ENCODE data around the gene BAX. TPM values are rescaled to one million over a fixed set of nuclear protein-coding genes. Genes with fewer than 3 reads are reported as not detected.
A peak's percentile ranks its signal among the peaks of the same experiment; 100 is the strongest.

Gene BAX
- total and polyA plus RNA-seq, 2 of the 13 experiments (the other 11 are each of a cell fraction or from before 2014, with no cell fraction given), result 139 to 176 TPM

DNA sequence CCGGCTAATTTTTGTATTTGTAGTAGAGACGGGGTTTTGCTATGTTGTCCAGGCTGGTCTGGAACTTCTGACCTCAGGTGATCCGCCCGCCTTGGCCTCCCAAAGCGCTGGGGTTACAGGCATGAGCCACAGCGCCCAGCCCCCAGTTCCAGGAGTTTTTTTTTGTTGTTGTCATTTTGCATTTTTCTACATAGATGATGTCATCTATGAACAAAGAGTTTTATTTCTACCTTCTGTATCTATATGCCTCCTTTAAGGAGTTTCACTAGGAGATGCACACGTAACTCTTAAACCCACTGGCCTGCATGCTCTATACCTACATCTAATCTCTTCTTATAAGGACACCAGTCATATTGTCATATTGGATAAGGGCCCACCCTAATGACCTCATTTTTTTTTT, 16.4 kb upstream of the BAX start:
- no peak overlapping the region for H3K9ac ChIP-seq (ENCODE audit: insufficient read depth, low read depth, low read length)
- CTCF ChIA-PET (ENCODE audit: low intra/inter-chr PET ratio, low total read pairs), result no interaction called here
- FAIRE-seq (no peak), DNase-seq (ENCODE audit: low spot score) (no peak), ATAC-seq (no peak)
- no peak overlapping the region for H3K27ac ChIP-seq (ENCODE audit: extremely low read length, insufficient read depth, low read length)
- in situ Hi-C loops (cut with HindIII; ENCODE audit: extremely low pct_ligation_motif_present, low pct_unique_long_range_greater_than_20kb) (no loop called here), intact Hi-C loops (cut with micrococcal nuclease; ENCODE audit: unreplicated experiment) (no loop called here)
- POLR2A ChIA-PET, result no interaction called here
- BruUV-seq (replicated peaks), result no TSS peak
- no peaks in the 10 kb centered on the region for H4K20me1 ChIP-seq (ENCODE audit: insufficient read depth, low read length)
- peaks cover 25% of the 10 kb centered on the region for H3K4me1 ChIP-seq (ENCODE audit: insufficient read depth, low read length)
- H3K9me3 ChIP-seq (ENCODE audit: low read length), result peaks cover 5% of the 10 kb centered on the region; the same call in 1 of the 2 replicates
- H3K27me3 ChIP-seq (ENCODE audit: control insufficient read depth in 1 of 2, insufficient read depth in 2 of 2, low read length in 2 of 2), result no peaks in the 10 kb centered on the region; a peak in 1 of 5 replicates
- H3K36me3 ChIP-seq (replicated peaks in 1 of 2; ENCODE audit: control insufficient read depth in 1 of 2, insufficient read depth in 2 of 2, low read length in 2 of 2), result no peaks in the 10 kb centered on the region
- no peak overlapping the region for H3K4me2 ChIP-seq (ENCODE audit: low read depth, low read length)
- H3K4me3 ChIP-seq (replicated peaks in 1 of 3; ENCODE audit: insufficient read depth in 1 of 3, low read depth in 2 of 3, low read length in 3 of 3), result no peak overlapping the region
- peak; percentile 90 for TF ChIP-seq ATF7 (IDR thresholded peaks at IDR 0.05)
- TF ChIP-seq ATF7 (CRISPR knock-in tag; IDR thresholded peaks at IDR 0.05), result no peak
- no peak for TF ChIP-seq PPARG (CRISPR knock-in tag; conservative IDR thresholded peaks at IDR 0.05)
- 90% methylated on average over 7 of the region's 7 CpGs for WGBS (ENCODE audit: low lambda C conversion rate)
- H2AFZ ChIP-seq (ENCODE audit: low read length), result no peak overlapping the region
- no peaks in the 10 kb centered on the region for H3K79me2 ChIP-seq (ENCODE audit: insufficient read depth, low read length)

DNA sequence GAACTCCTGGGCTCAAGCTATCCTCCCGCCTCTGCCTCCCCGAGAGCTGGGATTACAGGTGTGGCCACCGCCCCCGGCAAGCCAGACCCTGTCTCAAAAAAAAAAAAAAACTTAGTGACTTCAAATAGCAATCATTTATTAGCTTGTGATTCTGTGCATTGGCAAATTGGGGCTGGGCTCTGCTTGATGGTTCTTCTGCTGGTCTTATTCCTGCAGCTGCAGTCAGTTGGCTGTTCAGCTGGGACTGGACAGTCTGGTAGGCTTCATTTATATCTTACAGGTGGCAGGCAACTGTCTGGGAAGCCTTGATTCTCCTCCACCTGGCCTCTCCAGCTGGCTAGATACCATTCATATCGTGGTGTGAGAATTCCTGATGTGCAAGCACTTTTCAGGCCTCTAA, 13.8 kb upstream of the BAX start:
- FAIRE-seq (no peak), ATAC-seq (no peak), DNase-seq (ENCODE audit: low spot score) (no peak)
- H3K9me3 ChIP-seq (ENCODE audit: low read length), result peaks cover 5% of the 10 kb centered on the region; the same call in 1 of the 2 replicates
- no peak overlapping the region for H3K4me3 ChIP-seq (replicated peaks in 1 of 3; ENCODE audit: insufficient read depth in 1 of 3, low read depth in 2 of 3, low read length in 3 of 3)
- H3K79me2 ChIP-seq (ENCODE audit: insufficient read depth, low read length), result no peaks in the 10 kb centered on the region
- 89% methylated on average over 5 of the region's 5 CpGs for WGBS (ENCODE audit: low lambda C conversion rate)
- in situ Hi-C loops (cut with HindIII; ENCODE audit: extremely low pct_ligation_motif_present, low pct_unique_long_range_greater_than_20kb), result no loop called here
- no peak overlapping the region for H3K27ac ChIP-seq (ENCODE audit: extremely low read length, insufficient read depth, low read length)
- ChIA-PET CTCF (ENCODE audit: low intra/inter-chr PET ratio, low total read pairs) (no interaction called here), POLR2A (no interaction called here)
- H3K4me1 ChIP-seq (ENCODE audit: insufficient read depth, low read length), result peaks cover 12% of the 10 kb centered on the region
- intact Hi-C loops (cut with micrococcal nuclease; ENCODE audit: unreplicated experiment), result no loop called here
- no peaks in the 10 kb centered on the region for H4K20me1 ChIP-seq (ENCODE audit: insufficient read depth, low read length)
- H3K27me3 ChIP-seq (ENCODE audit: control insufficient read depth in 1 of 2, insufficient read depth in 2 of 2, low read length in 2 of 2), result no peaks in the 10 kb centered on the region
- no peaks in the 10 kb centered on the region for H3K36me3 ChIP-seq (replicated peaks in 1 of 2; ENCODE audit: control insufficient read depth in 1 of 2, insufficient read depth in 2 of 2, low read length in 2 of 2)
- no TSS peak for BruUV-seq (replicated peaks)
- no peak overlapping the region for H3K4me2 ChIP-seq (ENCODE audit: low read depth, low read length)
- H2AFZ ChIP-seq (ENCODE audit: low read length), result no peak overlapping the region
- no peak overlapping the region for H3K9ac ChIP-seq (ENCODE audit: insufficient read depth, low read depth, low read length)
- no peak for TF ChIP-seq ZNF747 (CRISPR knock-in tag; IDR thresholded peaks at IDR 0.05; ENCODE audit: borderline replicate concordance)
- no peak for TF ChIP-seq ZNF460 (CRISPR knock-in tag; IDR thresholded peaks at IDR 0.05; ENCODE audit: borderline replicate concordance)
- TF ChIP-seq ZNF331 (CRISPR knock-in tag; IDR thresholded peaks at IDR 0.05), result peak; percentile 100
